NOMO-1 treated with dmso at 0.1 percent for 144 hours (cell line): Measurements from ENCODE around the gene RSRC2.
"Not testable (repeated sequence)": the region's sequence is repeated elsewhere in the genome, so short reads cannot be mapped to it uniquely, and the experiment has no call there.

Source experiments
- DNase-seq: peaks from one replicate; lab custom pipeline; 2025; ENCODE audit not compliant: unreplicated experiment; lab: John Stamatoyannopoulos, UW

The RSRC2 gene

DNA sequence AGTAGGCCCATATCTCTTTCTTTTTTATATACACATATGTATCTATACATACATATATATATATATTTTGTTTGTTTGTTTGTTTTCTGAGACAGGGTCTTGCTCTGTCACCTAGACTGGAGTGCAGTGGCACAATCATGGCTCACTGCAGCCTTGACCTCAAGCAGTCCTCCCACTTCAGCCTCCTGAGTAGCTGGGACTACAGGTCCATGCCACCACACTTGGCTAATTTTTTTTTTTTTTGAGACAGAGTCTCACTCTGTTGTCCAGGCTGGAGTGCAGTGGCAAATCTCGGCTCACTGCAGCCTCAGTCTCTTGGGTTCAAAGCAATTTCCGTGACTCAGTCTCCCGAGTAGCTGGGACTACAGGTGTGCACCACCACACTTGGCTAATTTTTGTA, 38.9 kb downstream of the RSRC2 start:
- not testable (repeated sequence) for DNase-seq

GRCh38 chr12:122486805-122487426, 39.8 kb downstream of the RSRC2 start:
- DNase-seq: no peak

GRCh38 chr12:122486360-122486759, 40.4 kb downstream of the RSRC2 start:
- not testable (repeated sequence) for DNase-seq

DNA sequence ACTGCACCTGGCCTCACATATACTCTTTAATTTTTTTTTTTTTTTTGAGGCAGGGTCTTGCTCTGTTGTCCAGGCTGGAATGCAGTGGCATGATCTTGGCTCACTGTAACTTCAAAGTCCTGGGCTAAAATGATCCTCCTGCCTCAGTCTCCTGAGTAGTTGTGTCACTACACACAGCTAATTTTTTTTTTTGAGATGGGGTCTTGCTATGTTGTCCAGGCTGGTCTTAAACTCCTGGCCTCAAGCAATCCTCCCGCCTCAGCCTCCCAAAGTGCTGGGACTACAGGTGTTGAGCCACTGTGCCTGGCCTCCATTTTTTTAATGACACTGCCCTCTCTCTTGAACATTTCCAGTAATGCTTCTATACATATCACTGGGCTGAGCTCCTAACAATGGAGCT, 42.4 kb downstream of the RSRC2 start:
- not testable (repeated sequence) for DNase-seq

- DNase-seq: no peak
These were observed 42.8 kb downstream of the RSRC2 start for GRCh38 chr12:122483969-122484368.

GRCh38 chr12:122481861-122482260, 44.9 kb downstream of the RSRC2 start:
- DNase-seq: no peak

GRCh38 chr12:122480753-122481152, 46.0 kb downstream of the RSRC2 start:
- DNase-seq: no peak

DNA sequence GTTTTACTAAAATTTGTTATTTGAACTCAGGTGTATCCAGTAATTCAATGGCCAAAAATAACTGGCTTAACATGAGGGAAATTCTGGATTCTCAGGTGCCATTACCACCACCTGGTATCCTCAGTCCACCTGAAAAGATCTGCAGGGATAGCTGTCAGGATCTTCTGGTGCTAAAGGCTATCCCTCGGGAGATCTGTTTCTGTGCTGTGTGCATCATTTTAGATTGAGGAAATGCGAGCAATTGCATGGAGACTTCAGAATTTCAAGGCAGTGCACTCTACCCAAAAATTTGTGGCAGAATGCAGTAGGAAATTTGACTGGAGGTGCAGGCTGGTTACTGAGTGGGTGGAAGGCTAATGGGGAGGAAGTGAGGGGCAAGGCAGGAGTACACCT, 52.4 kb downstream of the RSRC2 start:
- no peak for DNase-seq

DNA sequence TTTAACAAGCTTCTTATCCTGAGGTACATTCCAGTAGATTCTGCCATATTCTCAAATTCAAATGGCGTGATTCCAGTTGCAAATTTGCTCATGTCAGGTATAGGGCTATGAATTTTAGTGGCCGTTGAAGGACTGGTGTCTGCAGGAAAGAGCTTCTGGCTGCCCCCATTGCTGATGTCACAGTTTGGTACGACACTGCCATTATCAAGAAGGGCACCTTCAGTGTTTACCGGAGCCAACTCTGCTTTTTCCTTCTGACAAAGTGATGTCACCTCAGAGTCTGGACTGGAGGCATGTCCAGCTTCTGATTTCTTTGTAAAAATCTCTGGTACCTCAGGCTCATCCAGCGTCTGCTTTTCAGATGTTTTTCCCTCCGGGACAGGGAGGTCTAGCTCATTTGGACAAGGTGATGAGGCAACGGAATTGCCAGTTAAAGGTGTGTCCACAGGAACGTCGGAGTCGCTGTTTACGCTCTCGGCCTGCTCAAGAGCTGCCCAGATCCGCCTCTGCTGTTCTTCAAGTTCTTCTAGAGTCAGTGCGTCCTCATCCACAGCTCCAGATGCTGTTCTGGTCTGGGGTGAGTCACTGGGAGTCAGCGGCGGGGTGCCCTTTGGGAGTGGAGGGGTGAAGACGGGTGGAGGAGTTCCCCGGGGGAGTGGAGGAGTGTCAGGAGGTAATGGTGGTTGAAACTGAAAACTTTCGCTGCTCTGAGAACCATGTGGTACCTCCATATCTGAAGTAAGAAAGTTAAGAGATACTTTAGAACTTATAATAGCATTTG, 53.0 kb downstream of the RSRC2 start:
- no peak for DNase-seq

DNA sequence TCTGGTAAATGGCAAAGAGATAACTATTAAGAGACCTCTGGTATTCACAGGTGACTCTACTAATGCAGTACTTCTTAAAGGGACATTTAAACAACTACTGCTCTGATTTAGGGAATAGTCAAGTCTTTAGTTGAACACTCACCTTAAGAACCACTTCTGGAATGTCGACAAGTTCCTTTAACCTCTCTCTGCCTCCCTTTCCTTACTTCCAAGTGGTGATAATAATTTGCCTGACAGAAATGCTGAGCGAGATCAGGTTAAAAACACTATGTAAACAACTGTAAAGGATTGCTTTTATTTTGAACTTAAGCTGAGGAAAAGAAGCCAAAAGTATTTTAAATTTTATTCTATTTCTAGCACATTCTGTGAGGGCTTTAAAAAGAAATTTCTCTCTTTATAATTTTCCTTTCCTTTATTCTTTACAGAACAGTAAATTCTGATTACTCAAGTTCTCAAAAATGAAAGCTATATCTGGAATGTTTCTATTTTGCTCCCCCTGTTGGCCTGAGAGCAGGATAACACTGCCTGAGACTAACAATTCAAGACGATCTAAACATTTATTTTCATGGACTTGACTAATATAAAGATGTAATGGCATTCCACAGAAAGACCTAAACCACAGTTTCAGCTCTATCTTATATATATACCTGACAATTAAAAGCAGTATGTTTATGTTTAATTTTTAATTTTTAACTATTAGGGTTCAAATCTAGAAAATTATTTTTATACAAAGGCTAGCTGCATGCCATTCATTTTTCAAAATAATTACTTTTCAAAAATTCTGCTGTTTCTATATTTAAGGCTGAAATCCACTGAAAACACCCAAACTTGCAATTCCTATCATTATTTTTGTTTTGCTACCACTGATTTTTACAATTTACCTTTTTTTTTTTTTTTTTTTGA, 55.2 kb downstream of the RSRC2 start:
- peak; percentile 2 for DNase-seq

GRCh38 chr12:122470576-122470975, 56.2 kb downstream of the RSRC2 start:
- not testable (repeated sequence) for DNase-seq

GRCh38 chr12:122469856-122470255, 56.9 kb downstream of the RSRC2 start:
- not testable (repeated sequence) for DNase-seq

GRCh38 chr12:122467983-122468382, 58.8 kb downstream of the RSRC2 start:
- DNase-seq: no peak

- DNase-seq: not testable (repeated sequence)
These were observed 62.3 kb downstream of the RSRC2 start for GRCh38 chr12:122464317-122465042.

DNA sequence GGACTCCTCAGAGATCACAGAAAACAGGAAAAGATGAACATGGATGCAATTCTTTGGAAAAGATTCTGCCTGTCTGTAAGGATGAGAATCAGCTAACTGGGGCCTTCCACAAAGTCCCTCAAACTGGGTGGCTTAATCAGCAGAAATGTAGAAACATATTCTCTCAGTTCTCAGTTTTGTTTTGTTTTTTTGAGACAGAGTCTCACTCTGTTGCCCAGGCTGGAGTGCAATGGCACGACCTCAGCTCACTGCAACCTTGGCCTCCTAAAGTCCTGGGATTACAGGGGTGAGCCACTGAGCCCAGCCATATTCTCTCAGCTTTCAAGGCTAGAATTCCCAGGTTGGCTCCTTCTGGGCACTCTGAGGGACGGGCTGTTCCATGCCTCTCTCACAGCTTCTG, 66.1 kb downstream of the RSRC2 start:
- DNase-seq: no peak

DNA sequence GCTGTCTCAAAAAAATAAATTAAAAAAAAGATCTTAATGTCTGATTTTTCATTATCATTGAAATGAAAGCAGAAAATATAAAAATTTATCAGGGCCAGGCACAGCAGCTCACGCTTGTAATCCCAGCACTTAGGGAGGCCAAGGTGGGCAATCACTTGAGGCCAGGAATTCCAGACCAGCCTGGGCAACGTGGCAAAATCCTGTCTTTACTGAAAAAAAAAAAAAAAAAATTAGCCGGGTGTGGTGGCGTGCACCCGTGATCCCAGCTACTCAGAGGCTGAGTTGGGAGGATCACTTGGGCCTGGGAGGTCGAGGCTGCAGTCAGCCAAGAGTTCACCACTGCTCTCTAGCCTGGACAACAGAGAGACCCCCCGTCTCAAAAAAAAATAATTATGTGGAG, 66.7 kb downstream of the RSRC2 start:
- DNase-seq: no peak

DNA sequence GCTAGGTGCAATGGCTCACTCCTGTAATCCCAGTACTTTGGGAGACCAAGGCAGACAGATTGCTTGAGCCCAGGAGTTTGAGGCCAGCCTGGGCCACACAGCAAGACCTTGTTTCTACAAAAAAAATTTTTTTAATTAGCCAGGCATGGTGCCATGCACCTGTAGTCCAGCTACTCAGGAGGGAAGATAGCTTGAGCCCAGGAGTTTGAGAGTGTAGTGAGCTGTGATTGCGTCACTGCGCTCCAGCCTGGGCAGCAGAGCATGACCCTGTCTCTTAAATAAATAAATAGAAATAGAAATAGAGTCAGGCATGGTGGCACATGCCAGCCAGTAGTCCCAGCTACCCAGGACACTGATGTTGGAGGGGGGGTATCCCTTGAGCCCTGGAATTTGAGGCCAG, 67.5 kb downstream of the RSRC2 start:
- no peak for DNase-seq

- DNase-seq: no peak
These were observed 68.4 kb downstream of the RSRC2 start for GRCh38 chr12:122458105-122459035.

- DNase-seq: no peak
These were observed 69.1 kb downstream of the RSRC2 start for GRCh38 chr12:122457627-122458026.

DNA sequence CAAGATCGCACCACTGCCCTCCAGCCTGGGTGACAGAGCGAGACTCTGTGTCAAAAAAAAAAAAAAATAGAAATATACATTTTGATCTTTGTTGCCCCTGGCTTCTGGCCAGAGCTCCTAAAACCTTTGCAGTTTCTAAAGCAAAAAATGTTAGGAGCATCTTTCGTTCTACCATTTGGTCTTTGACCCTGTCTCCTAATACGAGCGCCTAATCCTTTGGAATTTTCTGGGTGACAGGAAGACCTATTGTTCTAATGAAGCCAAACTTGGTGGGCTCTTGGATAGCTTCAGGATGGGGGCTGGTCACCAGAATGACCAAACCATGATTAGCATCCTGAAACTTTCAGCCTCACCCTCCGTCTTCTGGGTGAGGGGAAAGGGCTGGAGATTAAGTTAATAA, 72.0 kb downstream of the RSRC2 start:
- no peak for DNase-seq
